Measurements from ENCODE around the gene MEX3D.

Gene MEX3D

GRCh38 chr19:1590641-1591397 is 22.7 kb upstream of the MEX3D start:
- Histone ChIP-seq H4K8ac (ENCODE audit: low read depth, low read length) (no peak overlapping the region), H3K4ac (ENCODE audit: low read length) (no peak overlapping the region), H3K14ac (ENCODE audit: low read length) (peak overlapping the region; percentile 14), H3K9ac (ENCODE audit: low read depth, low read length, poor library complexity) (peak overlapping the region; percentile 88), H3K4me1 (ENCODE audit: control insufficient read depth in 2 of 2, insufficient read depth in 1 of 2, low read depth in 1 of 2, low read length in 2 of 2) (peaks cover 10 to 14% of the 10 kb centered on the region in 2 donors), H3K36me3 (replicated peaks in 1 of 2; ENCODE audit: control insufficient read depth in 2 of 2, insufficient read depth in 2 of 2, low read length in 2 of 2) (peaks cover 7 to 58% of the 10 kb centered on the region in 2 donors), H3K79me1 (ENCODE audit: low read depth, low read length) (peaks cover 13% of the 10 kb centered on the region), H3K4me2 (ENCODE audit: insufficient read depth, low read length, poor library complexity, severe bottlenecking) (peak overlapping the region; percentile 77), H3K27ac (replicated peaks; ENCODE audit: low read length) (peak overlapping the region; percentile 50), H2BK120ac (ENCODE audit: low read depth, low read length) (no peak overlapping the region), H3K9me3 (replicated peaks in 1 of 2; ENCODE audit: control insufficient read depth in 2 of 2, insufficient read depth in 1 of 2, low read depth in 1 of 2, low read length in 2 of 2) (peaks cover 2 to 3% of the 10 kb centered on the region in 2 donors), H2BK15ac (ENCODE audit: low read length) (no peak overlapping the region), H2AFZ (ENCODE audit: low read length) (no peak overlapping the region), H2AK5ac (ENCODE audit: low read depth, low read length) (peak overlapping the region; percentile 100), H3K18ac (ENCODE audit: low read length) (peak overlapping the region; percentile 83), H2BK5ac (ENCODE audit: low read length) (no peak overlapping the region), H2BK12ac (ENCODE audit: low read length) (no peak overlapping the region), H4K91ac (ENCODE audit: low read depth, low read length, poor library complexity) (no peak overlapping the region), H3K4me3 (ENCODE audit: low read length in 2 of 2) (peak overlapping the region; percentile 90 to 93), H3K23ac (ENCODE audit: low read depth, low read length, poor library complexity) (peak overlapping the region; percentile 49), H3K27me3 (ENCODE audit: control insufficient read depth in 3 of 3, insufficient read depth in 3 of 3, low read depth in 1 of 3, low read length in 3 of 3) (no peaks in the 10 kb centered on the region)
- no peak for DNase-seq (ENCODE audit: low spot score)
- no CpG with 5 or more reads among the region's 10 CpGs for WGBS, 2 donors (ENCODE audit: extremely low coverage in 2 of 2, insufficient read length in 2 of 2, insufficient replicate concordance in 1 of 2)

GRCh38 chr19:1587872-1588271 is 19.7 kb upstream of the MEX3D start:
- Histone ChIP-seq H2AFZ (ENCODE audit: low read length) (no peak overlapping the region), H3K9ac (ENCODE audit: low read depth, low read length, poor library complexity) (no peak overlapping the region), H3K27me3 (ENCODE audit: control insufficient read depth in 3 of 3, insufficient read depth in 3 of 3, low read depth in 1 of 3, low read length in 3 of 3) (no peaks in the 10 kb centered on the region), H3K4me1 (ENCODE audit: control insufficient read depth in 2 of 2, insufficient read depth in 1 of 2, low read depth in 1 of 2, low read length in 2 of 2) (peaks cover 8 to 9% of the 10 kb centered on the region in 2 donors), H2BK120ac (ENCODE audit: low read depth, low read length) (no peak overlapping the region), H3K4me2 (ENCODE audit: insufficient read depth, low read length, poor library complexity, severe bottlenecking) (no peak overlapping the region), H3K79me1 (ENCODE audit: low read depth, low read length) (peaks cover 27% of the 10 kb centered on the region), H3K18ac (ENCODE audit: low read length) (no peak overlapping the region), H3K14ac (ENCODE audit: low read length) (no peak overlapping the region), H4K91ac (ENCODE audit: low read depth, low read length, poor library complexity) (no peak overlapping the region), H2BK15ac (ENCODE audit: low read length) (no peak overlapping the region), H3K27ac (replicated peaks; ENCODE audit: low read length) (no peak overlapping the region), H3K36me3 (replicated peaks in 1 of 2; ENCODE audit: control insufficient read depth in 2 of 2, insufficient read depth in 2 of 2, low read length in 2 of 2) (peaks cover 17 to 76% of the 10 kb centered on the region in 2 donors), H2BK12ac (ENCODE audit: low read length) (no peak overlapping the region), H3K4ac (ENCODE audit: low read length) (no peak overlapping the region), H4K8ac (ENCODE audit: low read depth, low read length) (no peak overlapping the region), H2AK5ac (ENCODE audit: low read depth, low read length) (no peak overlapping the region), H3K4me3 (ENCODE audit: low read length in 2 of 2) (no peak overlapping the region), H3K9me3 (replicated peaks in 1 of 2; ENCODE audit: control insufficient read depth in 2 of 2, insufficient read depth in 1 of 2, low read depth in 1 of 2, low read length in 2 of 2) (peaks cover 4 to 5% of the 10 kb centered on the region in 2 donors), H2BK5ac (ENCODE audit: low read length) (peak overlapping the region; percentile 77), H3K23ac (ENCODE audit: low read depth, low read length, poor library complexity) (no peak overlapping the region)
- DNase-seq (ENCODE audit: low spot score) = no peak
- WGBS, 2 donors (ENCODE audit: extremely low coverage in 2 of 2, insufficient read length in 2 of 2, insufficient replicate concordance in 1 of 2) = no CpG with 5 or more reads among the region's 9 CpGs

DNA sequence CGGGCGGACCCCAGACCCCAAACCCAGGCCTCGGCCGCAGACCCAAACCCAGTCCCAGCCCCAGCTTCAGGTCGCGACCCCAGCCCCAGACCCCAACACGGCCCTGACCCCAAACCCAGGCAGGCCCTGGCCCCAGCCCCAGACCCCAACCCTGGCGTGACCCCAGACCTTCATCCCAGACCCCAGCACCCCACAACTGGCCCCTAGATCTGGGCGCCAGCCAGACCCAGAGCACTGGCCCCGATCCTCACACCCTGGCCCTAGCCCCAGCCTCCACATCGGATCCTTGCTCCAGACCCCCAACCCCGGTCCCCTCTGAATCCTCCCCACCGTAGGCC is 17.1 kb upstream of the MEX3D start:
- Histone ChIP-seq H3K4me2 (ENCODE audit: insufficient read depth, low read length, poor library complexity, severe bottlenecking) (no peak overlapping the region), H3K4me1 (ENCODE audit: control insufficient read depth in 2 of 2, insufficient read depth in 1 of 2, low read depth in 1 of 2, low read length in 2 of 2) (peaks cover 0 to under 1% of the 10 kb centered on the region in 2 donors), H3K9me3 (replicated peaks in 1 of 2; ENCODE audit: control insufficient read depth in 2 of 2, insufficient read depth in 1 of 2, low read depth in 1 of 2, low read length in 2 of 2) (peaks cover 4 to 5% of the 10 kb centered on the region in 2 donors), H2BK15ac (ENCODE audit: low read length) (no peak overlapping the region), H3K9ac (ENCODE audit: low read depth, low read length, poor library complexity) (no peak overlapping the region), H2AK5ac (ENCODE audit: low read depth, low read length) (no peak overlapping the region), H2BK120ac (ENCODE audit: low read depth, low read length) (no peak overlapping the region), H4K8ac (ENCODE audit: low read depth, low read length) (no peak overlapping the region), H3K23ac (ENCODE audit: low read depth, low read length, poor library complexity) (no peak overlapping the region), H4K91ac (ENCODE audit: low read depth, low read length, poor library complexity) (no peak overlapping the region), H3K14ac (ENCODE audit: low read length) (no peak overlapping the region), H2AFZ (ENCODE audit: low read length) (no peak overlapping the region), H3K4me3 (ENCODE audit: low read length in 2 of 2) (no peak overlapping the region), H3K27ac (replicated peaks; ENCODE audit: low read length) (no peak overlapping the region), H3K79me1 (ENCODE audit: low read depth, low read length) (peaks cover 32% of the 10 kb centered on the region), H3K27me3 (ENCODE audit: control insufficient read depth in 3 of 3, insufficient read depth in 3 of 3, low read depth in 1 of 3, low read length in 3 of 3) (no peaks in the 10 kb centered on the region), H2BK5ac (ENCODE audit: low read length) (peak overlapping the region; percentile 53), H3K4ac (ENCODE audit: low read length) (no peak overlapping the region), H3K18ac (ENCODE audit: low read length) (no peak overlapping the region), H2BK12ac (ENCODE audit: low read length) (no peak overlapping the region), H3K36me3 (replicated peaks in 1 of 2; ENCODE audit: control insufficient read depth in 2 of 2, insufficient read depth in 2 of 2, low read length in 2 of 2) (peaks cover 39 to 92% of the 10 kb centered on the region in 2 donors)
- no CpG with 5 or more reads among the region's 13 CpGs for WGBS, 2 donors (ENCODE audit: extremely low coverage in 2 of 2, insufficient read length in 2 of 2, insufficient replicate concordance in 1 of 2)
- no peak for DNase-seq (ENCODE audit: low spot score)

DNA sequence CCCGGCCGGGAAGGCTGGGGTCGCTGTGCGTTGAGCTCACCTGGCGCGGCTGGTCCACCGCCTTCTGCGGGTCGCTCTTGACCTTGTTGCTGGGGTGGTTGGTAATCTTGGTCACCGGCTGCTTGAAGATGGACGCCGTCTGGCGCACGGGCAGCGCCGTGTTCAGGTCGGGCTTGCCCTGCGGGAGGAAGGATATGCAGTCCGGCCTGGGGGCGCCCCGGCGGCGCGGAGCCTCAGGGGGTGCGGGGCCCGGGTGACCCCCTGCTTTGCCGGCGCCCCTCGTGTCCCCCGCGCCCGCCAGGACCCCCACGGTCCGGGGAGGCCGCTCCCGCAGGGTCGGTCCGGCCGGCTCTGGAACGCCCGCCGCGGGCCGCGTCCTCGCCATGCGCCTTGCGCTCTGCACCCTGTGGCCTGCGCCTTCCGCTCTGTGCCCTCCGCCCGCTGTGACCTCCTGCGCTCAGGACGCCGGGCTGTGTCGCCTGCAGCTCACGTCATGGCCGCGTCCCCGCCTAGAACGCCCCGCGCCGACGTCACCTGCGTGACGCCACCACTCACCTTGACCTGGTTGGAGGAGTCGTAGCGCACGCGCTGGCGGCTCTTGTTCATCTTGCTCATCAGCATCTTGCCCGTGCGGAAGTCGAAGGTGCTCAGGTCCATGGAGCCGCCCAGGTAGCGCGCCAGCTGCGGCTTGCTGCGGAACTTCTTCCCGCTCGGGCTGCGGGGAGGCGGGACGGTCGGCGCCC is 16.5 kb upstream of the MEX3D start:
- Histone ChIP-seq H2BK12ac (ENCODE audit: low read length) (no peak overlapping the region), H3K36me3 (replicated peaks in 1 of 2; ENCODE audit: control insufficient read depth in 2 of 2, insufficient read depth in 2 of 2, low read length in 2 of 2) (peaks cover 41 to 92% of the 10 kb centered on the region in 2 donors), H3K9ac (ENCODE audit: low read depth, low read length, poor library complexity) (peak overlapping the region; percentile 70), H3K14ac (ENCODE audit: low read length) (no peak overlapping the region), H4K91ac (ENCODE audit: low read depth, low read length, poor library complexity) (no peak overlapping the region), H2BK15ac (ENCODE audit: low read length) (no peak overlapping the region), H3K27me3 (ENCODE audit: control insufficient read depth in 3 of 3, insufficient read depth in 3 of 3, low read depth in 1 of 3, low read length in 3 of 3) (no peaks in the 10 kb centered on the region), H2BK120ac (ENCODE audit: low read depth, low read length) (no peak overlapping the region), H3K4me1 (ENCODE audit: control insufficient read depth in 2 of 2, insufficient read depth in 1 of 2, low read depth in 1 of 2, low read length in 2 of 2) (no peaks in the 10 kb centered on the region), H3K79me1 (ENCODE audit: low read depth, low read length) (peaks cover 32% of the 10 kb centered on the region), H4K8ac (ENCODE audit: low read depth, low read length) (peak overlapping the region; percentile 43), H3K4ac (ENCODE audit: low read length) (no peak overlapping the region), H3K9me3 (replicated peaks in 1 of 2; ENCODE audit: control insufficient read depth in 2 of 2, insufficient read depth in 1 of 2, low read depth in 1 of 2, low read length in 2 of 2) (peaks cover 4 to 5% of the 10 kb centered on the region in 2 donors), H2BK5ac (ENCODE audit: low read length) (peak overlapping the region; percentile 53), H2AFZ (ENCODE audit: low read length) (no peak overlapping the region), H3K4me2 (ENCODE audit: insufficient read depth, low read length, poor library complexity, severe bottlenecking) (no peak overlapping the region), H3K27ac (replicated peaks; ENCODE audit: low read length) (no peak overlapping the region), H3K23ac (ENCODE audit: low read depth, low read length, poor library complexity) (peak overlapping the region; percentile 98), H3K18ac (ENCODE audit: low read length) (peak overlapping the region; percentile 17), H2AK5ac (ENCODE audit: low read depth, low read length) (no peak overlapping the region), H3K4me3 (ENCODE audit: low read length in 2 of 2) (peak overlapping the region in 1 of 2 donors; percentile 70)
- WGBS, 2 donors (ENCODE audit: extremely low coverage in 2 of 2, insufficient read length in 2 of 2, insufficient replicate concordance in 1 of 2) = no CpG with 5 or more reads among the region's 87 CpGs
- no peak for DNase-seq (ENCODE audit: low spot score)
